Activated CD8-positive, alpha-beta memory T cell treated with anti-CD3 and anti-CD28 coated beads, Interleukin-2, amount 50 U/mL, for 4 hours (primary cell): ENCODE data around the gene KATNB1.
"Not testable (repeated sequence)": the region's sequence is repeated elsewhere in the genome, so short reads cannot be mapped to it uniquely, and the experiment has no call there.

Experiments used
- DNase-seq: peaks from one replicate; pipeline ENCODE4 v3.0.0-alpha.2; 2020

KATNB1 gene

GRCh38 chr16:57775661-57776469 lies 40.3 kb downstream of the KATNB1 start:
- DNase-seq: no peak

GRCh38 chr16:57778658-57779057 lies 43.1 kb downstream of the KATNB1 start:
- no peak for DNase-seq

- DNase-seq: not testable (repeated sequence)
Measured at GRCh38 chr16:57779836-57780235, 44.3 kb downstream of the KATNB1 start.

GRCh38 chr16:57781349-57781740 lies 45.8 kb downstream of the KATNB1 start:
- no peak for DNase-seq

- DNase-seq: no peak
Measured at GRCh38 chr16:57781741-57782606, 46.4 kb downstream of the KATNB1 start.

GRCh38 chr16:57782607-57783055 lies 47.1 kb downstream of the KATNB1 start:
- not testable (repeated sequence) for DNase-seq

GRCh38 chr16:57783116-57783515 lies 47.5 kb downstream of the KATNB1 start:
- no peak for DNase-seq

GRCh38 chr16:57783883-57784282 lies 48.3 kb downstream of the KATNB1 start:
- no peak for DNase-seq

GRCh38 chr16:57784334-57784733 lies 48.8 kb downstream of the KATNB1 start:
- no peak for DNase-seq

GRCh38 chr16:57785385-57785784 lies 49.8 kb downstream of the KATNB1 start:
- DNase-seq: no peak

- no peak for DNase-seq
Measured at GRCh38 chr16:57785924-57786323, 50.4 kb downstream of the KATNB1 start.

GRCh38 chr16:57786632-57787518 lies 51.3 kb downstream of the KATNB1 start:
- DNase-seq: no peak

GRCh38 chr16:57787519-57787905 lies 51.9 kb downstream of the KATNB1 start:
- DNase-seq: no peak

- no peak for DNase-seq
Measured at GRCh38 chr16:57788252-57788841, 52.8 kb downstream of the KATNB1 start.

GRCh38 chr16:57788951-57789350 lies 53.4 kb downstream of the KATNB1 start:
- DNase-seq: no peak

- no peak for DNase-seq
Measured at GRCh38 chr16:57791195-57791892, 55.8 kb downstream of the KATNB1 start.

GRCh38 chr16:57791893-57792461 lies 56.4 kb downstream of the KATNB1 start:
- DNase-seq: no peak

- DNase-seq: no peak
Measured at GRCh38 chr16:57794849-57795430, 59.4 kb downstream of the KATNB1 start.

- DNase-seq: peak; percentile 38
Measured at GRCh38 chr16:57795431-57795878, 59.9 kb downstream of the KATNB1 start.

GRCh38 chr16:57796014-57796413 lies 60.4 kb downstream of the KATNB1 start:
- DNase-seq: not testable (repeated sequence)

- DNase-seq: no peak
Measured at GRCh38 chr16:57797216-57797525, 61.6 kb downstream of the KATNB1 start.
